DMS79 treated with DMSO at 0.1 percent for 48 hours (cell line): ENCODE measurements around the gene TAS2R41.
"Not testable (repeated sequence)": the region's sequence is repeated elsewhere in the genome, so short reads cannot be mapped to it uniquely, and the experiment has no call there.

Experiments
- DNase-seq: peaks from one replicate; lab custom pipeline; 2025; lab: John Stamatoyannopoulos, UW

The TAS2R41 gene

DNA sequence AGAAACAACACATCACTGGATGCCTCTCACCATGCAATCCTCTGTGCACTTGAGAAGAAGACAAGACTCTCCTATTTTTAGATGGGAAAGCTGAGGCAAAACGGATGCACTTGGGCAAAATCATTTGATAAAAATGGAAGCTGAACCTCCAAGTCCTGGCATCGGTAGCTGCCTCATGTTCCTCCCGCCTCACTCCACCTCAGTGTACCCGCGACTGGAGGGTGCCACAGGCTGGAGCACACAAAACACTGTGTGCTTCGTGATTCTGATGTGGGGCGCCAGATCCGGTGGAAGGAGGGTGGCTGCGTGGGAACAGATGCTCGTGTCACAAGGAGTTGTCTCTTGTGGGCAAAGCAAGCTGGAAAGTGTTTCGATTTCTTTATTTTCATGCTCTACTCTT is 41.3 kb downstream of the TAS2R41 start:
- no peak for DNase-seq

GRCh38 chr7:143519411-143520131 is 41.9 kb downstream of the TAS2R41 start:
- DNase-seq: peak; percentile 78

DNA sequence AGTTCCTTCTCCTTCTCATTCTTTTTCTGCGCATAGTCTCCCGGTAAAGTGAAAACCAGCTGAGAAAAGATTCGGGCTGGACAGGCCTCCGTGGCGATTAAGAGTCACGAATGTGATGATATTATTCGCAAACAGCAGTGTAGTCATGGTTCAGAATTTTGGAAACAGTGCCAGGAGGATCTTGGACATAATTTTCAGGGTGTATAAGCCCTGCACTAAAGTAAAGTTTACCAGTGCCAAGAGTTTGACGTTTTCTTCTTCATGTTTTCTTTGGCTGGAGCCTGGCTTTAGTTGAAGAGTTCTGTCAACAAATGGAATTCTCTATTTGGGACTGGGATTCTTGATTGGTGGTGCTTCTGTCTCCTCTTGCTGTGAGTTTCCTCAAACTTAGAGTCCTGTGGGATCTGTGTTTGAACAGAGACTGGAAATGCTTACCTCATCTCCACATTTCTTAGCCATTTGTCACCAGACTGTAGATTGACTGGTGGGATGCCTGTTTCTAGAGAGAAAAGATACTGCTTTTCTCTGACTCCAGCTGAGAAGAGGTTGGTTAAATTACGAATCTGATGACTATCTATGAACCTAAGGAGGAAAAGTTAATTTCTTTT is 44.7 kb downstream of the TAS2R41 start:
- not testable (repeated sequence) for DNase-seq
